ENCODE measurements around the gene ACKR3. TPM values are rescaled to one million over a fixed set of nuclear protein-coding genes. Genes with fewer than 3 reads are reported as not detected.

The ACKR3 gene
- total RNA-seq, 2 experiments from 2014 or later: 0.61 to 0.74 TPM

- no peaks in the 10 kb centered on the region for H3K36me3 ChIP-seq (ENCODE audit: insufficient read depth, low read length)
- no peaks in the 10 kb centered on the region for H3K9me3 Mint-ChIP-seq
- H3K27ac ChIP-seq (ENCODE audit: low read depth in 1 of 2, low read length in 2 of 2): no peak overlapping the region
- H3K27ac Mint-ChIP-seq: no peak overlapping the region
- DNase-seq (no peak), ATAC-seq (ENCODE audit: poor library complexity) (no peak)
- TF ChIP-seq CTCF (IDR thresholded peaks at IDR 0.05): no peak
- peaks cover under 1% of the 10 kb centered on the region for H3K27me3 Mint-ChIP-seq
- H3K4me3 ChIP-seq (ENCODE audit: low read length): no peak overlapping the region
- intact Hi-C loops (cut with DNase I, micrococcal nuclease): no loop called here
- H3K4me3 Mint-ChIP-seq: no peak overlapping the region
- no peaks in the 10 kb centered on the region for H3K9me3 ChIP-seq (ENCODE audit: control insufficient read depth in 1 of 2, insufficient read depth in 1 of 2, low read length in 2 of 2)
- ChIA-PET CTCF (no interaction called here), POLR2A (no interaction called here)
- H3K27me3 ChIP-seq (ENCODE audit: control insufficient read depth in 1 of 2, insufficient read depth in 2 of 2, low read length in 2 of 2): no peaks in the 10 kb centered on the region
- H3K4me1 ChIP-seq (ENCODE audit: insufficient read depth, low read length): no peaks in the 10 kb centered on the region
- H3K36me3 Mint-ChIP-seq (ENCODE audit: low read depth): no peaks in the 10 kb centered on the region
- H3K4me1 Mint-ChIP-seq (ENCODE audit: low read depth): no peaks in the 10 kb centered on the region
Measured at GRCh38 chr2:236612737-236613136, 43.1 kb downstream of the ACKR3 start.

GRCh38 chr2:236613612-236614011 lies 44.0 kb downstream of the ACKR3 start:
- no peaks in the 10 kb centered on the region for H3K4me1 Mint-ChIP-seq (ENCODE audit: low read depth)
- POLR2A ChIA-PET: no interaction called here

GRCh38 chr2:236614551-236614950 lies 44.9 kb downstream of the ACKR3 start:
- TF ChIP-seq CTCF (IDR thresholded peaks at IDR 0.05): no peak
- intact Hi-C loops (cut with DNase I, micrococcal nuclease): no loop called here
- DNase-seq (no peak), ATAC-seq (ENCODE audit: poor library complexity) (no peak)
- no peak overlapping the region for H3K4me3 ChIP-seq (ENCODE audit: low read length)
- Mint-ChIP-seq H3K4me1 (ENCODE audit: low read depth) (no peaks in the 10 kb centered on the region), H3K27me3 (no peaks in the 10 kb centered on the region), H3K27ac (no peak overlapping the region), H3K4me3 (no peak overlapping the region), H3K9me3 (no peaks in the 10 kb centered on the region), H3K36me3 (ENCODE audit: low read depth) (no peaks in the 10 kb centered on the region)
- H3K9me3 ChIP-seq (ENCODE audit: control insufficient read depth in 1 of 2, insufficient read depth in 1 of 2, low read length in 2 of 2): no peaks in the 10 kb centered on the region
- H3K36me3 ChIP-seq (ENCODE audit: insufficient read depth, low read length): no peaks in the 10 kb centered on the region
- H3K27ac ChIP-seq (ENCODE audit: low read depth in 1 of 2, low read length in 2 of 2): no peak overlapping the region
- no peaks in the 10 kb centered on the region for H3K27me3 ChIP-seq (ENCODE audit: control insufficient read depth in 1 of 2, insufficient read depth in 2 of 2, low read length in 2 of 2)
- ChIA-PET POLR2A (no interaction called here), CTCF (no interaction called here)
- peaks cover 11% of the 10 kb centered on the region for H3K4me1 ChIP-seq (ENCODE audit: insufficient read depth, low read length)

More at GRCh38 chr2:236613612-236614011, 44.0 kb downstream of the ACKR3 start:
- CTCF ChIA-PET: no interaction called here
- no peaks in the 10 kb centered on the region for H3K36me3 Mint-ChIP-seq (ENCODE audit: low read depth)
- no peak overlapping the region for H3K4me3 Mint-ChIP-seq
- no peaks in the 10 kb centered on the region for H3K9me3 ChIP-seq (ENCODE audit: control insufficient read depth in 1 of 2, insufficient read depth in 1 of 2, low read length in 2 of 2)
- no peak overlapping the region for H3K27ac ChIP-seq (ENCODE audit: low read depth in 1 of 2, low read length in 2 of 2)
- H3K27me3 ChIP-seq (ENCODE audit: control insufficient read depth in 1 of 2, insufficient read depth in 2 of 2, low read length in 2 of 2): no peaks in the 10 kb centered on the region
- peaks cover 3% of the 10 kb centered on the region for H3K4me1 ChIP-seq (ENCODE audit: insufficient read depth, low read length)
- intact Hi-C loops (cut with DNase I, micrococcal nuclease): no loop called here
- no peak overlapping the region for H3K27ac Mint-ChIP-seq
- H3K27me3 Mint-ChIP-seq: no peaks in the 10 kb centered on the region
- no peak overlapping the region for H3K4me3 ChIP-seq (ENCODE audit: low read length)
- no peak for TF ChIP-seq CTCF (IDR thresholded peaks at IDR 0.05)
- no peaks in the 10 kb centered on the region for H3K36me3 ChIP-seq (ENCODE audit: insufficient read depth, low read length)
- no peaks in the 10 kb centered on the region for H3K9me3 Mint-ChIP-seq
- ATAC-seq (ENCODE audit: poor library complexity): no peak
- DNase-seq: no peak
